ENCODE measurements around the gene CNTN1. TPM values are rescaled to one million over a fixed set of nuclear protein-coding genes. Genes with fewer than 3 reads are reported as not detected.
"Not testable (repeated sequence)": the region's sequence is repeated elsewhere in the genome, so short reads cannot be mapped to it uniquely, and the experiment has no call there.

CNTN1 gene
- total RNA-seq, 1 experiment from 2014 or later: 44.9 TPM

DNA sequence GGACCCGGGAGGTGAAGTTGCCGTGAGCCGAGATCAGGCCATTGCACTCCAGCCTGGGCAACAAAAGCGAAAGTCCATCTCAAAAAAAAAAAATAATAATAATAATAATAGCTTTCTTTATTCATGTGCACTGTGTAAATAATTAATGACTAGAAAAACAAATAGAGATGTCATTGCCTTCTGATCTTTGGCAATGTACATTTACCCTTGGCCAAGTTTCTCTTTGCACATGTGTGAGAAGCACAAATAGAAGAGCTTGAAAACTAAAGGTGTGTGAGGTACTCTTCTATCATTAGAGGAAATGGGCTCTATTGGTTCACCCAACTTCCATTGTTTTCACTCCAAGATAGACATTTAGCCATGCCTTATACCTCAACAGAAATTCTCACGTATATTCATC lies 325.8 kb downstream of the CNTN1 start:
- DNase-seq (ENCODE audit: extremely low read depth, low read depth): no peak

DNA sequence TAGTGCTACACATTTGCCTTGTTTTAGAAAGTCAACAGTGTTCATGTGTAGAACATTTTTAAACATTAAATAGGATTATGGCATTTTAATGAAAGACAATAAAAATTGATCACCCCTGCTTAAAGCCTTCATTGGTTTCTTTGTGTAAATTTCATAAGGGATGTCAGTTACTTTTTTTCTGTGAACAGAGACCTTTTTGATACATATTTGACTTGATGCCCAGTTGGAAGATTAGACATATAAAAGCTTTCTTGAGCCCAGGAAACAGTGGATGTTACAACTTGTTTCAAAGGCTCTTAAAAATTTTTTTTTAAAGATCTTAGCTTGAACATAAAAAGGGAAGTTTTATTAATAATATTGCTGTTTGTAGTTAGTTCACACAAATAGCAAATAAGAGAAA lies 327.2 kb downstream of the CNTN1 start:
- no peak for DNase-seq (ENCODE audit: extremely low read depth, low read depth)

DNA sequence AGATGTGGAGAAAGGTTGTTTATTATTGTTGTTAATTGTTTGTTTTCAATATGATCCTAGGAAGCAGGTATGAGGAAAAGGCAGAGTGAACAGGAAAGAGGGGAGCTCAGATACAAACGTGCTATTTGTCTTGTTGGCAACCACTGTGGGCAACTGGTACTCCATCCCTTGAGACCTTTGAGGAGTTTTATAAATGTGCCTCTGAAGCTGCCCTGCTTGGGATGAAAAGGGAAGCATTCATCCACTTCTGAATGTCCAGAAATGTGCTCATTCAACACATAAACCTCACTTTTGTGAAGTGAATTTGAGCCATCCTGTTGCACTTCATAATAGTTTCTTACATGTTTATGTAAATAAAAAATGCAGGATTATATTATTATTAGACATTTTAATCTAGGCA lies 331.6 kb downstream of the CNTN1 start:
- DNase-seq (ENCODE audit: extremely low read depth, low read depth): no peak

DNA sequence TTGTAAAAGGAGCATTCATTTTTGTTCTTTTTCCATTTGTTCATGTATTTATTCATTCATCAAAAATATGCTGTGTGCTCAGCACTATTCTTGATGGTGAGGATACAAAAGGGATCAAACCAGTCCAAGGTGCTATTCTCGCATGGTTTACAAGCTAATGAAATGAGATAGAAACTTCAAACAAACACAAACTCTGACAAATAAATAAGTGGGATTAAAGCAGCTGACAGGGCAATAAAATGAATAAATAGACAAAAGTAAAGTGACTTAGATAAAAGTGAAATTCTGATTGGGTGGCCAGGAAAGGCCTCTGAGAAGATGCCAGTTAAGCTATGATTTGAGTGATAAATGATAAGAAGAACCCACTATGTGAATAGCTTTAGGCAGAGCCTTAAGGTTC lies 333.9 kb downstream of the CNTN1 start:
- DNase-seq (ENCODE audit: extremely low read depth, low read depth): no peak

DNA sequence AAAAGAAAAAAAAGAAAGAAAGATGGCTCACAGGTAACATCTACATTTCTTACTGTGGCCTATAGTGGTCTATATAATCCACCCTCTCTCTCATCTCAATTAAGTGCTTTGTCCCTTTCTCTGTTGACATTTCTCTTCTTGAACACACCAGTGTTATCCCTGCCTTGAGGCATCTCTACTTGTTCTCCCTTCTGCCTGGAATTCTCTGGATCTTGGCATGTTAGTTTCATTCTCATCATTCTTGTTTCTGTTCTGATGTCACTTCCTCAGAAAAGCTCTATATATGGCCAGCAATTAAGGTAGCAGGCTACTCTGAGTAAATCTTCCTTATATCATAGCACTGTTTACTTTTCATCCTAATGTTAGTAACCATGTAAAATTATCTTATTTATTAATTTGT lies 340.1 kb downstream of the CNTN1 start:
- DNase-seq (ENCODE audit: extremely low read depth, low read depth): no peak

DNA sequence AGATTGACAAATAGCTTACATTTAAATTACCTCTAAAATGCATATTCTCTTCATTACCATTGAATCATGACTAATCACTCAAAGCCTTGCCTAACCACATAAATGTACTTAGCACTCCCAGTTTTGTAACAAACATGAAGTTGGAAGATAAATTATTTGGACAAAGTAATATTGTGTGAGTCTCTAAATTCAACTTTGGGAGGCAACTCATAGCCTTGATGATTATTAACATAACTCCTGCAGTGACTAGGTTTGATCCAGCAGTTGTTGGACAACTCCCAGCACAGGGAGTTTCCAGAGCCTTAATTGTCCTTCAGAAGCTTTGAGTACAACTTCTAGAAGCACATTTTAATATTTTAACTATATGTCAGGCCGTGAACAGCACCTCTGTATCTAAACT lies 342.4 kb downstream of the CNTN1 start:
- no peak for DNase-seq (ENCODE audit: extremely low read depth, low read depth)

DNA sequence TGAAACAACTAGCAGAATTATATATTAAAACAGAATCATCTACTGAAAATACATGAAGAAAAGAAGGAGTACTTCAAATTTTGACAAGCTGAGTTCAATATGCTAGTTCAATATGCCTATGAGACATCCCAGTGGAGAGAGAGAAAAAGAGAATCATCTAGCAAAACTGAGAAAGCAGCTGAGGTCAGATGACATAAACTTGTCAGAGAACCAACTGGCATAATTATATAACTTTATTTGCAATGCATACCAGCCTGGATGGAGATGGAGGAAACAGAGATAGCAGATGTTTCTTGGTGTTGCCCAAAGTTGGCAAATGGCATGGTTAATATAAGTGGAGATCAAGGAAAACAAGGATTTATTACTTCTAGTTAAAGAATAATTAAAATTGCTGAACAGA lies 347.2 kb downstream of the CNTN1 start:
- DNase-seq (ENCODE audit: extremely low read depth, low read depth): no peak

DNA sequence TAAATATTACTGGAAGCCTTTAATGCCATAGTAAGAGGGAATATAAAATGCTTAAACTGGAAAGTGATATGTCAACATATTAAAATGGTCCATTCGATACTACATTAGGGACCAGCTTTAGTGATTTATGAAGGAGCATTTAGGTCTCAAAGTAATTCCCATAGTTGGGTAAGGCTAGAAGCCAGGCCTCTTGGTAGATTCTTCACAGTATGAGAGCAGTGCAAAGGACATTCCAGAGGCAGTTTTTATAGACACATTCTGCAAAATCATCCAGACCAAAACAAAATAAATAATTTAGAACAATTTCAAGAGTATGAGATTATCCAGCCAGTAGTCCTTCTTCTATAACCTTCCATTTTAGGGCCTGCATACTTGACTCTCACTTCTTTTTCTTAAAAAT lies 353.3 kb downstream of the CNTN1 start:
- DNase-seq (ENCODE audit: extremely low read depth, low read depth): no peak

DNA sequence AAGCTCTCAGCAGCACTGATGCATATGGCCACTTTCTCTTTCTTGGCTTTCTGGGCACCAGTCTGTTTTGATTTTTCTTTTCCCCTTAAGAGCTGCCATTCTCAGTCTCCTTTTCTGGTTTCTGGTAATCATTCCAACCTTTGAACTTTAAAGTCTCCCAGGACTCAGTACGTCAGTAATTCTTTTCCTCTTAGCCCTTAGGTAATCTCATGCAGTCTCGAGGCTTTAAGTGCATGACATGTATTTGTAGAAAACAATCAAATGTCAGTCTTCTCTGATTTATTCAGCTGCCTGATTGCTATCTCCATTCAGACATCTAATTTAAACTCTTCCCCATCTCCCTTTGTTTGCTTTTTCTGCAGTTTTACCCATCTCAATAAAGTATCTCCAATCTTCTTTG lies 356.8 kb downstream of the CNTN1 start:
- no peak for DNase-seq (ENCODE audit: extremely low read depth, low read depth)

DNA sequence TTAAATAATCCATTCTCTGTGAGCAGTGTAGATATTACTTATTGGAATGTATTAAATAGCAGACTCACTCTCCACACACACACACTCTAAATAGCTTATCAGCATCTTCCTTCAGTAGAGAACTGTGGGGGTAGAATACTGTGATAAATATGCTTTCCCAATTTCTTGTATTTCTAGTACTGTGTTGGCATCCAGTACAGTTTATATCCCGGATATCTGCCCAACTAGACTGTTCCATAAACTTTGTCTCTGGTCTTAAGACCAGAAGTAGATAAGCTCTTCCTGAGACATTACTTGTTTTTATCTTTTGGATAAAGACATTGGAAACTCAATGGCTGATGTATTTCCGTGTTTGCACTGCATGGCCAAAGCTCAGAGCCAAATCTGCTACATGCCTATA lies 359.7 kb downstream of the CNTN1 start:
- no peak for DNase-seq (ENCODE audit: extremely low read depth, low read depth)

DNA sequence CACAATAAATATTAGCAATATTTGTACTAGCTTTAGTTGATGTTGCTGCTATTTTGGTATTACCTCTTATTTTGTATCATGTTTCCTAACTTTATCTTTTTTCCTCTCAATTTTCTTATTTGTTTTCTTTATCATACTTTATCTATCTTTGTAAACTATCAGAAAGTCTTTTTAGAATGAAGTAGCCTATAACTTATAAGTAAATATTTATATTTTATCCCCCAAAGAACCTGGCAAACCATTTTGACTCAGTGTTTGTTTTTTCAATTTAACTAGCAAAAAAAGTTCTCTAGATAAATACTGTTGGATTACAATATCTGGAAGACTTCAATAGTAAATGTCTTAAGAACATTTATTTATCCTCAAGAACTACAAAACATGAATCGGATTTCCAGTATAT lies 360.2 kb downstream of the CNTN1 start:
- no peak for DNase-seq (ENCODE audit: extremely low read depth, low read depth)

DNA sequence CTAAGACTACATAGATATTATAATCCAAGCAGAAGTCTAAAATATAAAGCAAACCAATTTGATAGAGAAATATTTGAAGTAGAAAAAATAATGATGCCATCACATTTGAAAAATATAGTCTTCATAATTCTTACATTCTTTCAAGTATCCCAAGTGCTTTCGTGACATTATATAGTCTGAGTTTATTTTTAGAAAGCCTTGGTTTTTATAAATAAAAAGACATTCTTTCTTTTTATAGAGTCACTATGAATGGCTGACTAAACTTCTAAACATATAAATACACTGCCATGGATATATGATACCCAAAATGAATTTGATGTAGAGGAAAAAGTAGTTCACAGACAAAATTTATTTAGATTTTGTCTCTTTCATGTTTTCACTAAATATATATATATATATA lies 360.8 kb downstream of the CNTN1 start:
- no peak for DNase-seq (ENCODE audit: extremely low read depth, low read depth)

DNA sequence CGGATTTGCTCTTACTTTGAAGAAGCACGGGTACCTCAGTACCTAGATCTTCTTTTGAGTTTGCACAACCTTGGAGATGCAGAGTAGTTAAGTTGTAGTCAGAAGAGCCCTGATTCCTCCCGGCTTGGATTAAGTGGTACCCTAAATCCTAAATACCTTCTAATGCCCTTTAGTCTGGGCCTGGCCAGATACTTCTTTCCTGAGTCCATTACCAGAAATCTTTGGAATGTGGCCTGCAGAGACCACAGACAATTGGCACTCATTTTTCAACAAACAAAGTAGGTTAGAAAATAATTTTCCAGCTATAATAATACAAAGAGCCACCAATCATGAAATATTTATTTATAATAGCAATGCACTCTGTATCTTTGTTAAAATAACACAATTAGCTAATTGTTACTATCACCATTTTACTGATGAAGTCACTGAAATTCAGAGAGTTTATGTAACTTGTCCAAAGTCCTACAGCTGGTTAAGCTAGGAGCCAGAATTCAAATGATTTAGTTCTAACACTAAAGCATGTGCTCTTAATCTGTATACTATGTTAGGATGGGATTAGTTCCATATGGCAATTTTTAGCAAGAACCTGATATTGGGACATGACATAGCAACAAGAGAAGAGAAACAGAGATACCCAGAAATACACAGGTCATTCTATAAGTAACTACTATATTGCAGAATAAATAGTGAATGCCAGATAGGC lies 363.8 kb downstream of the CNTN1 start:
- no peak for DNase-seq (ENCODE audit: extremely low read depth, low read depth)

DNA sequence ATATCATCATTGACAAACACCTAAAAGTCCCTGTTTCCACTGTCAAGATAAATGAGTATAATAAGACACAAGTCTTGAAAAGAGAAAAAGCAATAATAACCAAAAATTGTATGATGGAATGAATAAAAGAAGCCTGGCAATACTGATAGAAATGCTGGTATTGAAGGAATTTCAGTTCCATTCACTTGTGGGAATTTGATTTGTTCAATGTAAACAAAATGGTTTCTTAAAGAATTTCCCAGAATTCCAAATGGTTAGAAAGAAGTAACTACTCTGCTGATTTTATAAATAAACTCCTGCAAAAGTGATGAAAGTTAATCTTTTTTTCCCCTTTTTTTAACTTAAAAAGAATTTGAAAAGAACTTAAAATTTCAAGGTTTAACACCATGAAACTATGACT lies 366.0 kb downstream of the CNTN1 start:
- no peak for DNase-seq (ENCODE audit: extremely low read depth, low read depth)

DNA sequence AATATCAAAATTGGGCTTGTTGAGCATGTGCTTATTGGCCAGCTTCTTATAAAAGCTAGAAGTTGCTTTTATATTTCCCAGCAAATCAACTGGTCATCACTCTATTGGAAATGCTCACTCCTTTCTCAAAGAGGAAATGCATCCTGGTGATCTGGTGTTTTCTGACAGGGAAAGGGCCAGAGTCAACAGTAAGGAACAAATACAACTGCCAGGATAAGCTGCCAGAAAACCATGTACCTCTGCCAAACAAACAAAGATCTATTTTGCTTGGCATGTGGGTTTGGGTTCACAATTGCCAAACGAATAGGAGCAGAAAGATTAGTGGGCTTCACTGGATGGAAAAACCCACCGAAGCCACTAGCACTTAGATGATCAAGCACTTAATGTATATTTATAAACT lies 369.0 kb downstream of the CNTN1 start:
- DNase-seq (ENCODE audit: extremely low read depth, low read depth): no peak

DNA sequence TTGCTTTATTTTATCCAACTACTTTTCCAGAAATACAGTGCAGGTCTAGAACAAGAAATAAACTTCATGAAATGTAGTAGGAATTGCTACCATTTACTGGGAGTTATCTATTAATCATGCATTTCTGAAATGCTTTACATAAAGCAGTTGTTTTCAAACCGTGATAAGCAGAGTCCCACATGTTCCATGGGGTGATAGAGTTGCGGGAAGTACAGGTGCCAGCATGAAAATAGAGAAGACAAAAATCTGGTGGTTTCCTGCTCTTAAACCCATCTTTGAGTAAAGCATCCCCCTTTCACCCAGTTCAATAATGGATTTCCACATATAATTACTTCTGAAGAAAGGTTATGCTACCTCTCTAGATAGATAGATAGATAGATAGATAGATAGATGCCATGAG lies 372.2 kb downstream of the CNTN1 start:
- DNase-seq (ENCODE audit: extremely low read depth, low read depth): no peak

DNA sequence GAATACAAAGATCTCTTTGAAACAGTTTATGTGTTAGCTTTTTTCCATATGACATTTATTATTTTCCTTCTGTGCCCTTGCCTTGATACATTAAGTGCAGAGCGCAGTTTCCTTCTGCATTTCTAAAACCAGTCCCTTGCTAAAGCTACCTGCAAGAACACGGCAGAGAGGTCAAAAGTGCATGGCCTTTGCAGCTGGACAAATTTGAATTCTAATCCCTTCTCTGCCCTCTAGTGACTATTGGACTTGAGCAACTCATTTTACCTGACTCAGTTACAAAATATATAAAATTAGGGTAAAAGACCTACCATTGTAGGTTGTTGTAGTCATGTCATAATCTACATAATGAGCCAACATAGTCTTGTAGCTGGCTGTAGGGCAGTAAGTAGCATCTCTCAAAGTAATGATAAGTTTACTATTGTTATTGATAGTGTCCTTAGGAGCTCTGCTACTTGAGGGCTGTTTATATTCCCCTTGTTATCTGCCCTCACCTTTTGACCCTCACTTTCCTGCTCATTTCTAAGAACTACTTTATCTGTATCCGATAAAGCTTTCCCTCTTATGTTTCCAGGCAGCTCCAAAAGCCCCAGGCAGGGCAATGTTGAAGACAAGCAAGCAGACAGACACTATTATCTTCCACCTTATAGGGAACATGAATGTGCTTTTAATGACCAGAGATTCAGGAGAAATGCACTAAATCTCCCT lies 375.9 kb downstream of the CNTN1 start:
- DNase-seq (ENCODE audit: extremely low read depth, low read depth): no peak

DNA sequence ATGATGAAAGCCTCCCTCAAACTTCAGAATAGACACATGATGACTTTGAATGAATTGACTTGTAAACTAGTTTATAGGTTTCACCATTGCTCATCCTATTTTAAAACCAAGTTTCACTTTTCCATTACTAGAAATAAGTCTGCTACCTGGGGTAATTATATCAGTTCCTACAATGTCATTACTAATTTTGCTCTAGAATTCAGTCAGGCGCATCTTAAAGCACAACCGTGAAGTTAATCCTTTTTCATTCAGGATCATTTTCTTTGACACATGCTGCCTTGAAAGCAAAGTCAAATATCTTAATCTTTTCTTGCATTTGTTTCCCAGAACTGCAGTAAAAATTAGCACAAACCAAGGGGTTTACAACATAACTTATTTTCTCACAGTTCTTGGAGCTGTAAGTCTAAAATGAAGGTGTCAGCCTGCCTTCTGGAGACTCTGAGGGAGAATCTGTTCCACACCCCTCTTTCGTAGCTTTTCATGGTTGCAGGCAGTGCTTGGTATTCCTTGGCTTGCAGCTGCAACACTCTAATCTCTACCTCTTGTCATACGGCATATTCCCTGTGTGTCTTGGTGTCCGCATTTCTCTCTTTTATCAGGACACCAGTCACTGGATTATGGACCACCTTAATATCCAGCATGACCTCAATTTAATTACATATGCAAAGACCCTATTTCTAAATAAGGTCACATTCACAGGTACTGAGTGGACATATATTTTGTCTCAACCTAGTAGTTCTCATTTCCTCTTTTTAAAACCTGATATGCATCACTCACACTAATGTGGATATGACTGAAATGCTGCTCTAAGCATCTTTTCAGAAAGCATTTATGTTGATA lies 381.6 kb downstream of the CNTN1 start:
- DNase-seq (ENCODE audit: extremely low read depth, low read depth): no peak

DNA sequence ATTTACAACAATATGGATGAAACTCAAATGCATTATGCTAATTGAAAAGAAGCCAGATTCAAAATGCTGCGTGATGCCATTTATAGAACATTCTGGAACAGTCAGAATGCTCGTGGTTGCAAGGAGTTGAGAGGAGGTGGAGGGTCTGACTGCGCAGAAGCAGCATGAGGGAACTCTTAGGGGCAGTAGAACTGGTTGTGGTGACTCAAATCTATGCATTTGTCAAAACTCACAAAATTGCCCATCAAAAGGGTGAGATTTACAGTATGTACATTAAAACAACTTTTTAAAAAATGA lies 382.2 kb downstream of the CNTN1 start:
- no peak for DNase-seq (ENCODE audit: extremely low read depth, low read depth)

DNA sequence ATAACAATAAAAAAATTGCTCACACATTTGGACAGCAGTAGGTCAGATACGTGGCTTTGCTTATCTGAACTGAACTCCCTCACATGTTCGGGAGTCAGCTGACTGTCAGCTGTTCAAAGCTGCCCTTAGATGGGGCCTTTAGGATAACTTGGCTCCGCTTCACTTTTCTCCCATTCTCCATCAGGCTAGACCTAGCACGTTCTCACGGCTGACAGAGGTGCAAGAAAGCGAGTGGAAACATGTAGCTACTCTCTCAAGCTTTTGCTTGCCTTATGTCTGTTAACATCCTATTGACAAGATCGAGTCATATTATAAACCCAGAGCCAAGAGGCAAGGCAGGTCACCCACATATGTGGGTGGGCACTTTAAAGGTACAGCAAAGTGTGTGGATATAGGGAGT lies 383.9 kb downstream of the CNTN1 start:
- no peak for DNase-seq (ENCODE audit: extremely low read depth, low read depth)

DNA sequence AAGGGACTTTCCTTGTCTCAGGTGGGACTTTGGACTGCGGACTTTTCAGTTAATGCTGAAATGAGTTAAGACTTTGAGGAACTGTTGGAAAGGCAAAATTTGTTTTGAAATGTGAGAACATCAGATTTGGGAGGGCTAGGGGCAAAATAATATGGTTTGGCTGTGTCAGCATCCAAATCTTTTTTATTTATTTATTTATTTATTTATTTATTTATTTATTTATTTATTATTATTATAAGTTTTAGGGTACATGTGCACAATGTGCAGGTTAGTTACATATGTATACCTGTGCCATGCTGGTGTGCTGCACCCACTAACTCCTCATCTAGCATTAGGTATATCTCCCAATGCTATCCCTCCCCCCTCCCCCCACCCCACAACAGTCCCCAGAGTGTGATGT lies 389.0 kb downstream of the CNTN1 start:
- not testable (repeated sequence) for DNase-seq (ENCODE audit: extremely low read depth, low read depth)

DNA sequence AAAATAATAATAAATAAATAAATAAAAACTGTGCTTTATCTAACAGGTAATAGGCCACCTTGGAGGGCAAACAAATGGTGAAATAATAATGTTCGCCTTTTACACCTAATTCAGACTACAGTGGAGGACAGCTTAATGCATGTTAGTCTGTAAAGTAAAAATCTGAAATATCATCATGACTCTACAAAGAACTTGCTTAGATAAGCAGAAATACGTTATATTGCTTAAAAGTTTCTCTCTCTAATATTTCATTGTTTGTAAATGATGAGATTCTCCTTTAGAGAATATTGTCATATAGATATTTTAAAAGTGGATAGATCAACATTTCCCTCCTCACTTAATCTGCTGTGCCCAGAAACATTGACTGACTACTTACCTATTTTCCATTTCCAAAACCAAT lies 397.2 kb downstream of the CNTN1 start:
- no peak for DNase-seq (ENCODE audit: extremely low read depth, low read depth)
